Stimulated activated CD4-positive, alpha-beta T cell treated with anti-CD3 and anti-CD28 coated beads, Interleukin-2, amount 100 ng/mL, for 48 hours (primary cell): Measurements from ENCODE around the gene ANKRD55.
A peak's percentile ranks its signal among the peaks of the same experiment; 100 is the strongest.
"Not testable (repeated sequence)": the region's sequence is repeated elsewhere in the genome, so short reads cannot be mapped to it uniquely, and the experiment has no call there.

Source experiments
- DNase-seq, 2 donors: peaks; one replicate each; pipeline ENCODE4 v3.0.0-alpha.2; 2020

Gene ANKRD55

DNA sequence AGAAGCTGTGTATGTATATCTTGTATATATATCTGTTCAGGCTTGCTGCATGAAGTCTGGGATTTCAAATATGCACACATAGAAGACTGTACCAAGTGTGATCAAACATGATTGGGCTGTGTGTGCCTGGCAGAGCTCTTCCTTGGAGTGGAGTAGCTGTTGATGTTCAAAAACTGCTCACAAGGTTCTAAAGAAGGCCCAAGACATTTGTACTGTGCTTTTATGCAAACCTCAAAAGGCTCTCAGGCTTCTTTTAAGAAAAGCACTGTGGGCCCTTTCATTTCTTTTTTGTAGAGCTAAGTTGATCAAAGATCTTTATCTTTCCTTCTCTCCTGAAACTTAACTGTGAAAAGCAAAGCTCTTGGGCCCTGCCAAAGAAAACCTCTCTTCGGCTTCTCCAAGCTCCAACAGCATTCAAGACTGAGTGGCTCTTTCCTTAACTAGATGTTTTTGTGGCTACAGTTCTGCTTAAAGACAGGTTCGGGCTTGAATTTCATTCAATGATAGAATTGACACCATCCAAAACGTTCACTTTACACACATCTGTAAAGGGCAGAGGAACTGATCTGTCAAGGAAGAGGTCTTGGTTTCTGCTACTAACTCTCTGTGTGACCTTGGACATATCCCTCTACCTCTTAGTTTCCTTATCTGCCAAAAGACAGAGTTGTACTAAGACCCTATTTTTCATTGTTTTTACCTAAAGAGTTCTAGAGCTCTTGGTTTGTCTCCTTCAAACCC, 132.5 kb downstream of the ANKRD55 start:
- no peak for DNase-seq

GRCh38 chr5:56099346-56099745, 133.8 kb downstream of the ANKRD55 start:
- DNase-seq = no peak

DNA sequence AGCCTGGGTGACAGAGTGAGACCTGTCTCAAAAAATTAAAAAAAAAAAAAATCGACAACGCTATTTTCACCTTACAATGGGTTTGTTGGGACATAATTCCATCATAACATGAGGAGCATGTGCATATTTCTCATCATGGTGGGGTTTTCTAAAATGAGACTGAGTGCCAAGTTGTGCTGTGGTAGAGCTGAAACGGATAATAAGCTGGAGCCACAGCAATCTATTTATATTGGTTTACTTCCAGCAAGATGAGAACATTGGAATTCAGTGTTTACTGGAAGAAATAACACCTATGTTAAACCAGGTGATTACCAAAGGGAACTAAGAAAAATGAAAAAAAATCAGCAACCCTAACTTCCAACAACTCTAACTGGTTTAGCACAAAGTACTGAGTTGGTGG, 136.1 kb downstream of the ANKRD55 start:
- DNase-seq = no peak

GRCh38 chr5:56095579-56096102, 137.5 kb downstream of the ANKRD55 start:
- DNase-seq = no peak

- peak; percentile 49 to 58 for DNase-seq
Measured at GRCh38 chr5:56094579-56095361, 138.4 kb downstream of the ANKRD55 start.

DNA sequence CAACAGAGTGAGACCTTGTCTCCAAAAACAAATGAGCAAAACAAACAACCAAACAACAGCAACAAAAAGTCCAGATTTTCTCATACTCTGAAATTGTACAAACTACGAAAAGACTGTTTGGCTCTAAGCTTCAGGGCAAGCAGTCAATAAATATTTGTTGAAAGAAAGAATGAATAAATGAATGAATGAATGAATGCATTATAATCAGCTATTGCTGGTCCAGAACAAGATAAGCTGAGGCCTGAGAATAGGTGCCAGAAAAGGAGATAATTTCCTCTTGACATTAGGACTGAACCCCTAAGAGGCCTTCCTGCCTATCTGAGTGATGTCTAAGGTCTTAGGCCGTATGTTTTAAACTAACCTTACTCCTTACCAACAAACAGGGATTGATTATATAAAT, 139.2 kb downstream of the ANKRD55 start:
- DNase-seq = no peak

GRCh38 chr5:56092115-56092514, 141.0 kb downstream of the ANKRD55 start:
- DNase-seq = no peak

GRCh38 chr5:56091664-56092063, 141.5 kb downstream of the ANKRD55 start:
- no peak for DNase-seq

DNA sequence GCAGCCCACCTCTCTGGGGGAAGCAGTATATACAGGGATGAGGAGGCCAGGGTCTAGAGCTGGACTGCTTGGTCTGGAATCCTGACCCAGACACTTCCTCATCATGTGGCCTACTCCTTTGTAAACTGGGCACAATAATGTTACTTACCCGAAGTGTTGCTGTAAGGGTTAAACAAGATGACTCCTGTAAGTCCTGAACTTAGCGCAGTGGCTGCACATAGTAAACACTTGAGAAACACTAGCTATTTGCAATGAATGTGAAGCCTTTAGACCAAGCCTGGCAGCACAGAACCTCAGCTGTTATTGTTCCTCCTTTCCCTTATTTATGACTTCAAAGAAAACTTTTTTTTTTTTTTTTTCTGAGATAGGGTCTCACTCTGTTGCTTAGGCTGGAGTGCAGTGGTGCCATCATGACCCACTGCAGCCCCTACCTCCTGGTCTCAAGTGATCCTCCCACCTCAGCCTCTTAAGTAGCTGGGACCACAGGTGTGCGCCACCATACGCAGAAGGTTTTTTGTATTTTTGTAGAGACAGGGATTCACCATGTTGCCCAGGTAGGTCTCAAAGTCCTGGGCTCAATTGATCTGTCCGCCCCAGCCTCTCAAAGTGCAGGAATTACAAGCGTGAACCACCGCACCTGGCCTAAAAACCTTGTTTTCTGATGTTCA, 142.2 kb downstream of the ANKRD55 start:
- no peak for DNase-seq

GRCh38 chr5:56088967-56089829, 143.9 kb downstream of the ANKRD55 start:
- DNase-seq = peak in 1 of 2 donors; percentile 32

GRCh38 chr5:56088431-56088949, 144.6 kb downstream of the ANKRD55 start:
- no peak for DNase-seq

GRCh38 chr5:56085193-56085592, 147.9 kb downstream of the ANKRD55 start:
- no peak for DNase-seq

DNA sequence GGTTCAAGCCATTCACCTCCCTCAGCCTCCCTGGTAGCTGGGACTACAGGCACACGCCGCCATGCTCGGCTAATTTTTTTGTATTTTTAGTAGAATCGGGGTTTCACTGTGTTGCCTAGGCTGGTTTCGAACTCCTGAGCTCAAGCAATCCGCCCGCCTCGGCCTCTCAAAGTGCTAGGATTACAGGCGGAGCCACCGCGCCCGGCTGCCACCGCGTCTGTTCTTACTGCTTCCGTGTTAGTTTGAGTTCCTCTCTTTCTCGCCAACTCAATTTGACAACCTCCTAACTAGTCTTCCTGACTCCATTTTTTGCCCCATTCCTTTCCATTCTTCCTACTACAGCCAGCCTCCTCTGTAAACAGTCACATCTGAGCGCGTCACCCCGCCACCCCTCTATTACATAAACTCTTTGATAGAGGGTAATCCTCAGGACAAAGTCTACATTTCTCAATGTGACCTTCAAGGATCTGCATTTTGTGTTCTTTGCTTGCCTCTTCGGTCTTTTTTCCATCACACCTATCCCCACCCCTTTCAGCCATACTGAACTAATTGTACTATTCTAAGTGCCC, 149.8 kb downstream of the ANKRD55 start:
- DNase-seq = no peak

GRCh38 chr5:56081053-56081642, 152.0 kb downstream of the ANKRD55 start:
- DNase-seq = not testable (repeated sequence)

- no peak for DNase-seq
Measured at GRCh38 chr5:56080375-56081052, 152.6 kb downstream of the ANKRD55 start.

DNA sequence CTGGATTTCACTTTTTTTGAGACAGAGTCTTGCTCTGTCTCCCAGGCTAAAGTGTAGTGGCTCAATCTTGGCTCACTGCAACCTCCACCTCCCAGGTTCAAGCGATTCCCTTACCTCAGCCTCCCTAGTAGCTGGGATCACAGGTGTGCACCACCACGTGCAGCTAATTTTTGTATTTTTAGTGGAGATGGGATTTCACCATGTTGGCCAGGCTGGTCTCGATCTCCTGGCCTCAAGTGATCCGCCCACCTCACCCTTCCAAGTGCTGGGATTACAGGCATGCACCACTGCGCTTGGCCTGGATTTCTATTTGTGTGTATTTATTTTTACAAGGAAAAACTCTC, 154.0 kb downstream of the ANKRD55 start:
- not testable (repeated sequence) for DNase-seq

GRCh38 chr5:56078278-56079156, 154.6 kb downstream of the ANKRD55 start:
- DNase-seq = no peak

GRCh38 chr5:56077796-56078233, 155.3 kb downstream of the ANKRD55 start:
- no peak for DNase-seq

DNA sequence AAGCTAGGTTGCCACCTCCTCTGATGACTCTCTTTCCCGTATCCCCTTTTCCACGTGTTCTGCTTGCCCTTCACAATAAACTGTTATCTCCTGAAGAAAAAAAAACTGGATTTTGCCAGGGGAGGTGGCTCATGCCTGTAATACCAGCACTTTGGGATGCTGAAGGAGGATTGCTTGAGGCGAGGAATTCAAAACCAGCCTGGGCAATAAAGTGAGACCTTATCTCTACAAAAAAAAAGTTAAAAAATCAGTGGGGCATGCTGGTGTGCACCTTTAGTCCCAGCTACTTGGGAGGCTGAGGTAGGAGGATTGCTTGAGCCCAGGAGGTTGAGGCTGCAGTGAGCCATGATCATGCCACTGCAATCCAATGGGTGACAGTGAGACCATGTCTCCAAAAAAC, 156.6 kb downstream of the ANKRD55 start:
- no peak for DNase-seq

DNA sequence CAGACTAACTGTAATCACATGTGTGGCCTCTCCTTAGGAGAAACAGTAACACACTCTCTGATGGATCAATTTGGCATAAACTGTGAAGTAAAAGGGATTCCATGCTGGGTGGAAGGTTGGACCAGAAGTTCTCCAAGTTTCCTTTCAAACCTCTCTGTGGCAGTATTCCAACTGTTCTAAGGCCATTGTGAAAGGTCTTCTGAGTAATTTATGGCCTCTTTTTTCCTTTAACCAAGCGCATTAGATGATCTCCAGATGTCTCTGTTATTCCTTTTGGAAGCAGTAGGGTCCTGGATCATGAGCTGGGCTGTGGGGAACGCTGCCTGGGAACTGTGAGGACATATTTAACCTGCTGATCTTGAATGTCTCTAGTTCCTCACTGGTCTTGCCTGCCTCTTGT, 157.8 kb downstream of the ANKRD55 start:
- no peak for DNase-seq
